Measurements from ENCODE around the gene SLX4IP.

DNA sequence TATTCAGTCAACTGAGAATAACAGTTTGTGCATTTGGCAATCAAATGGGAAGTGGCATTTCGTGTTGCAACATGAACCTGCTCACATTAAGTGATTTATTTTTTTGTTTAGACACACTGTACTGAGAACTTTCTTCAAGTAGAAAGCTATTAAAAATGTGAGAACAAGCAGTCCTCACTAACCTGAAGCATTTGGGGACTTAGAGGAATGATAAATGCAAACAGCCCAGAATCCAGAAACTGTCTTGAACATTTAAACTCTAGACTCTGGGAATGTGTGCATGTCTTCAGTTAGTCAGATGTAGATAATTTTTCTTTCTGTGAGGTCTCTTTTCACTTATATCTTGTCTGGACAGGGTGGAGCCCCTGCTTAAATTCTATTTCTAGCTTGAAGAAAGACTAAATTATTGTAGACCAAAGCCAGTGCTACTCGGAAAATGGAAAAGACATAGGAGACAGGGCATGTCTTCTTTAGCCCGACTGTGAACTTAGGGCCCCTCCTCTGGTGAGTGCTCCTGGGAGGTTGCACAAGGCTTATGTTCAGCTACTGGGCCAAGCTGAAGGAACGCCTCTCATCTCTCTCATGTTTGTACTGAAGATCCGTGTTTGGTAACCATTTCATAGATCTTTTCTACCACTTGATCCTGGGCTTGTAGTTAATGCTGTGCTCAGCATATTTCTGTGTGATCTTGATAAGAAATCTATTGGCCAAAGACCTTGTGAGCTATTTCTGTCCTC is 70.1 kb downstream of the SLX4IP start:
- TF ChIP-seq POLR2A (IDR thresholded peaks at IDR 0.05; ENCODE audit: low read length) (no peak), ZFP36 (IDR thresholded peaks at IDR 0.05; ENCODE audit: borderline replicate concordance, partially characterized antibody) (no peak), MAZ (IDR thresholded peaks at IDR 0.05; ENCODE audit: borderline replicate concordance, low read depth, low read length) (no peak), MAFK (IDR thresholded peaks at IDR 0.05; ENCODE audit: partially characterized antibody) (peak; percentile 99), JUNB (IDR thresholded peaks at IDR 0.05) (no peak), FOSL2 (IDR thresholded peaks at IDR 0.05) (no peak), FOSL2 (CRISPR knock-in tag; IDR thresholded peaks at IDR 0.05) (no peak), EP300 (IDR thresholded peaks at IDR 0.05) (no peak), CEBPB (IDR thresholded peaks at IDR 0.05) (no peak), TFCP2L1 (CRISPR knock-in tag; IDR thresholded peaks at IDR 0.05) (no peak)
- TF ChIP-seq, protein P1, sequence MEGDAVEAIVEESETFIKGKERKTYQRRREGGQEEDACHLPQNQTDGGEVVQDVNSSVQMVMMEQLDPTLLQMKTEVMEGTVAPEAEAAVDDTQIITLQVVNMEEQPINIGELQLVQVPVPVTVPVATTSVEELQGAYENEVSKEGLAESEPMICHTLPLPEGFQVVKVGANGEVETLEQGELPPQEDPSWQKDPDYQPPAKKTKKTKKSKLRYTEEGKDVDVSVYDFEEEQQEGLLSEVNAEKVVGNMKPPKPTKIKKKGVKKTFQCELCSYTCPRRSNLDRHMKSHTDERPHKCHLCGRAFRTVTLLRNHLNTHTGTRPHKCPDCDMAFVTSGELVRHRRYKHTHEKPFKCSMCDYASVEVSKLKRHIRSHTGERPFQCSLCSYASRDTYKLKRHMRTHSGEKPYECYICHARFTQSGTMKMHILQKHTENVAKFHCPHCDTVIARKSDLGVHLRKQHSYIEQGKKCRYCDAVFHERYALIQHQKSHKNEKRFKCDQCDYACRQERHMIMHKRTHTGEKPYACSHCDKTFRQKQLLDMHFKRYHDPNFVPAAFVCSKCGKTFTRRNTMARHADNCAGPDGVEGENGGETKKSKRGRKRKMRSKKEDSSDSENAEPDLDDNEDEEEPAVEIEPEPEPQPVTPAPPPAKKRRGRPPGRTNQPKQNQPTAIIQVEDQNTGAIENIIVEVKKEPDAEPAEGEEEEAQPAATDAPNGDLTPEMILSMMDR (IDR thresholded peaks at IDR 0.05): no peak
- TF ChIP-seq, protein P2, sequence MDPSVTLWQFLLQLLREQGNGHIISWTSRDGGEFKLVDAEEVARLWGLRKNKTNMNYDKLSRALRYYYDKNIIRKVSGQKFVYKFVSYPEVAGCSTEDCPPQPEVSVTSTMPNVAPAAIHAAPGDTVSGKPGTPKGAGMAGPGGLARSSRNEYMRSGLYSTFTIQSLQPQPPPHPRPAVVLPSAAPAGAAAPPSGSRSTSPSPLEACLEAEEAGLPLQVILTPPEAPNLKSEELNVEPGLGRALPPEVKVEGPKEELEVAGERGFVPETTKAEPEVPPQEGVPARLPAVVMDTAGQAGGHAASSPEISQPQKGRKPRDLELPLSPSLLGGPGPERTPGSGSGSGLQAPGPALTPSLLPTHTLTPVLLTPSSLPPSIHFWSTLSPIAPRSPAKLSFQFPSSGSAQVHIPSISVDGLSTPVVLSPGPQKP (IDR thresholded peaks at IDR 0.05; ENCODE audit: low read depth, low read length): no peak
